HEK293 (cell line): ENCODE results near the gene PRICKLE1.

ENCODE experiments used
- GLIS2 ChIP-seq: fragments of 450-650 bp; formaldehyde crosslinking; IDR thresholded peaks from 2 replicates; pipeline ENCODE4 v1.5.1; 2016; ENCODE audit warnings: missing biosample characterization, missing genetic modification characterization
- KLF7 ChIP-seq: fragments of 450-650 bp; formaldehyde crosslinking; IDR thresholded peaks from 2 replicates; pipeline ENCODE4 v1.5.1; 2016; ENCODE audit warnings: missing biosample characterization, missing genetic modification characterization, borderline replicate concordance
- MZF1 ChIP-seq: fragments of 450-650 bp; formaldehyde crosslinking; IDR thresholded peaks from 2 replicates; pipeline ENCODE4 v1.5.1; 2017; ENCODE audit warnings: missing biosample characterization, missing genetic modification characterization, borderline replicate concordance
- OSR2 ChIP-seq: fragments of 450-650 bp; formaldehyde crosslinking; IDR thresholded peaks from 2 replicates; pipeline ENCODE4 v1.5.1; 2016; ENCODE audit warnings: missing biosample characterization, missing genetic modification characterization
- PRDM10 ChIP-seq: fragments of 450-650 bp; formaldehyde crosslinking; IDR thresholded peaks from 2 replicates; pipeline ENCODE4 v1.5.1; 2016; ENCODE audit warnings: missing biosample characterization, missing genetic modification characterization
- SCRT2 ChIP-seq: fragments of 450-650 bp; formaldehyde crosslinking; IDR thresholded peaks from 2 replicates; pipeline ENCODE4 v1.5.1; 2016; ENCODE audit warnings: missing biosample characterization, missing genetic modification characterization
- SP2 ChIP-seq: fragments of 450-650 bp; formaldehyde crosslinking; IDR thresholded peaks from 2 replicates; pipeline ENCODE4 v1.5.1; 2016; ENCODE audit warnings: missing biosample characterization, missing genetic modification characterization
- ZBTB7A ChIP-seq: fragments of 450-650 bp; formaldehyde crosslinking; IDR thresholded peaks from 2 replicates; pipeline ENCODE4 v1.5.1; 2016; ENCODE audit warnings: low read depth, missing biosample characterization, missing genetic modification characterization
- ZNF10 ChIP-seq: fragments of 450-650 bp; formaldehyde crosslinking; IDR thresholded peaks from 2 replicates; pipeline ENCODE4 v1.5.1; 2017; ENCODE audit warnings: missing biosample characterization, missing genetic modification characterization
- ZNF146 ChIP-seq: fragments of 450-650 bp; formaldehyde crosslinking; IDR thresholded peaks from 2 replicates; pipeline ENCODE4 v1.5.1; 2016; ENCODE audit warnings: missing biosample characterization, missing genetic modification characterization
- ZNF175 ChIP-seq: fragments of 450-650 bp; formaldehyde crosslinking; IDR thresholded peaks from 2 replicates; pipeline ENCODE4 v1.5.1; 2016; ENCODE audit warnings: missing biosample characterization, missing genetic modification characterization
- ZNF184 ChIP-seq: fragments of 450-650 bp; IDR thresholded peaks from 2 replicates; pipeline ENCODE4 v1.5.1; 2018; ENCODE audit warnings: missing biosample characterization, mild to moderate bottlenecking, missing genetic modification characterization
- ZNF19 ChIP-seq: fragments of 450-650 bp; formaldehyde crosslinking; IDR thresholded peaks from 2 replicates; pipeline ENCODE4; 2016; ENCODE audit warnings: missing biosample characterization, missing genetic modification characterization, low read depth
- ZNF2 ChIP-seq: fragments of 450-650 bp; formaldehyde crosslinking; IDR thresholded peaks from 2 replicates; pipeline ENCODE4 v1.5.1; 2016; ENCODE audit warnings: missing biosample characterization, missing genetic modification characterization
- ZNF211 ChIP-seq: fragments of 450-650 bp; formaldehyde crosslinking; IDR thresholded peaks from 2 replicates; pipeline ENCODE4 v1.5.1; 2016; ENCODE audit warnings: low read depth, missing biosample characterization, missing genetic modification characterization
- ZNF266 ChIP-seq: fragments of 450-650 bp; formaldehyde crosslinking; IDR thresholded peaks from 2 replicates; pipeline ENCODE4 v1.5.1; 2016; ENCODE audit warnings: missing biosample characterization, missing genetic modification characterization, low read depth
- ZNF335 ChIP-seq: fragments of 450-650 bp; formaldehyde crosslinking; conservative IDR thresholded peaks from 2 replicates; pipeline ENCODE4 v1.5.1; 2016; ENCODE audit warnings: missing biosample characterization, missing genetic modification characterization
- ZNF354C ChIP-seq: fragments of 450-650 bp; formaldehyde crosslinking; IDR thresholded peaks from 2 replicates; pipeline ENCODE4 v1.5.1; 2016; ENCODE audit warnings: missing biosample characterization, missing genetic modification characterization, low read depth, borderline replicate concordance
- ZNF426 ChIP-seq: fragments of 450-650 bp; formaldehyde crosslinking; IDR thresholded peaks from 2 replicates; pipeline ENCODE4 v1.5.1; 2017; ENCODE audit warnings: missing biosample characterization, missing genetic modification characterization, mild to moderate bottlenecking, inconsistent platforms, moderate library complexity
- ZNF514 ChIP-seq: fragments of 450-650 bp; formaldehyde crosslinking; IDR thresholded peaks from 2 replicates; pipeline ENCODE4 v1.5.1; 2016; ENCODE audit warnings: missing biosample characterization, missing genetic modification characterization
- ZNF518A ChIP-seq: fragments of 450-650 bp; formaldehyde crosslinking; conservative IDR thresholded peaks from 2 replicates; pipeline ENCODE4 v1.5.1; 2016; ENCODE audit warnings: low read depth, missing biosample characterization, missing genetic modification characterization
- ZNF529 ChIP-seq: fragments of 450-650 bp; formaldehyde crosslinking; IDR thresholded peaks from 2 replicates; pipeline ENCODE4 v1.5.1; 2017; ENCODE audit warnings: missing genetic modification characterization, missing biosample characterization; ENCODE audit not compliant: insufficient replicate concordance
- ZNF558 ChIP-seq: fragments of 450-650 bp; formaldehyde crosslinking; IDR thresholded peaks from 2 replicates; pipeline ENCODE4 v1.5.1; 2016; ENCODE audit warnings: missing biosample characterization, missing genetic modification characterization
- ZNF600 ChIP-seq: fragments of 450-650 bp; formaldehyde crosslinking; IDR thresholded peaks from 2 replicates; pipeline ENCODE4 v1.5.1; 2016; ENCODE audit warnings: missing biosample characterization, missing genetic modification characterization
- ZNF623 ChIP-seq: fragments of 450-650 bp; formaldehyde crosslinking; IDR thresholded peaks from 2 replicates; pipeline ENCODE4 v1.5.1; 2016; ENCODE audit warnings: missing biosample characterization, missing genetic modification characterization
- ZNF624 ChIP-seq: fragments of 450-650 bp; formaldehyde crosslinking; IDR thresholded peaks from 2 replicates; pipeline ENCODE4 v1.5.1; 2017; ENCODE audit warnings: missing biosample characterization, missing genetic modification characterization
- ZNF658 ChIP-seq: fragments of 450-650 bp; formaldehyde crosslinking; IDR thresholded peaks from 2 replicates; pipeline ENCODE4; 2016; ENCODE audit warnings: missing biosample characterization, missing genetic modification characterization
- ZNF664 ChIP-seq: fragments of 450-650 bp; formaldehyde crosslinking; IDR thresholded peaks from 2 replicates; pipeline ENCODE4 v1.5.1; 2016; ENCODE audit warnings: missing biosample characterization, missing genetic modification characterization
- ZNF76 ChIP-seq: fragments of 450-650 bp; formaldehyde crosslinking; IDR thresholded peaks from 2 replicates; pipeline ENCODE4; 2016; ENCODE audit warnings: low read depth, missing biosample characterization, missing genetic modification characterization, borderline replicate concordance
- ZNF791 ChIP-seq: fragments of 450-650 bp; formaldehyde crosslinking; IDR thresholded peaks from 2 replicates; pipeline ENCODE4 v1.5.1; 2016; ENCODE audit warnings: missing biosample characterization, missing genetic modification characterization
- ZNF830 ChIP-seq: fragments of 450-650 bp; IDR thresholded peaks from 2 replicates; pipeline ENCODE4 v1.5.0; 2018; ENCODE audit warnings: missing biosample characterization, missing genetic modification characterization, low read depth, mild to moderate bottlenecking, moderate library complexity
- TF ChIP-seq, protein P1 (sequence below): fragments of 450-650 bp; formaldehyde crosslinking; IDR thresholded peaks from 2 replicates; pipeline ENCODE4 v1.5.1; 2016; ENCODE audit warnings: missing biosample characterization, missing genetic modification characterization

PRICKLE1 gene

DNA sequence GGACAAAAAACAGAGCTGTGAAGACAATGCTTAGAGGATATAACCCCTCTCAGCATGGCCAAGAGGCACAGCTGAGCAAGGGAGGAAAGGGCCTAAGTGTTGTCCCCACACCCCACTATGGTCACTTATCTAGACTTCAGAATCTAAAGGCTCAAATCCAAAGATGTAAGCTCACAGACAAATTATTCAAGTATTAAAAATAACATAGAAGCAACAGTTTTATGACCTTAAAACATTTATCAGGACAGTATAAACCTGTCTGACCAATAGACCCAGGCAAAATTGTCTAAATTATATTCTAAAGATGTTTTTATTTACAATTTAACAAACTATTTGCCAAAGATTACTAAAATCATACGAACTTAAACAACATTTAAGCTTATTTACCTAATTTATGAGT lies 28.1 kb upstream of the PRICKLE1 start (continued):
- TF ChIP-seq ZNF624 (no peak), ZNF830 (tag by site-specific recombination) (no peak), ZNF76 (tag by site-specific recombination) (no peak), KLF7 (tag by site-specific recombination) (no peak), ZNF2 (tag by site-specific recombination) (no peak), ZNF211 (no peak), ZNF335 (tag by site-specific recombination) (no peak), ZNF184 (tag by site-specific recombination) (no peak), SP2 (tag by site-specific recombination) (no peak), ZBTB7A (tag by site-specific recombination) (no peak), SCRT2 (tag by site-specific recombination) (peak; percentile 90), ZNF146 (tag by site-specific recombination) (no peak), ZNF623 (tag by site-specific recombination) (no peak), ZNF514 (tag by site-specific recombination) (no peak), ZNF426 (tag by site-specific recombination) (no peak), ZNF10 (tag by site-specific recombination) (no peak), ZNF19 (0 out of 2 replicates have a peak, but pooled peaks have one; percentile 28), ZNF354C (tag by site-specific recombination) (no peak), ZNF791 (no peak), ZNF558 (tag by site-specific recombination) (no peak), GLIS2 (tag by site-specific recombination) (no peak), OSR2 (no peak), ZNF600 (tag by site-specific recombination) (no peak), ZNF529 (tag by site-specific recombination) (peak; percentile 73), ZNF518A (no peak), ZNF658 (tag by site-specific recombination) (no peak), ZNF266 (tag by site-specific recombination) (no peak), MZF1 (tag by site-specific recombination) (no peak), ZNF664 (tag by site-specific recombination) (no peak), PRDM10 (no peak), ZNF175 (no peak)
- TF ChIP-seq, protein P1, sequence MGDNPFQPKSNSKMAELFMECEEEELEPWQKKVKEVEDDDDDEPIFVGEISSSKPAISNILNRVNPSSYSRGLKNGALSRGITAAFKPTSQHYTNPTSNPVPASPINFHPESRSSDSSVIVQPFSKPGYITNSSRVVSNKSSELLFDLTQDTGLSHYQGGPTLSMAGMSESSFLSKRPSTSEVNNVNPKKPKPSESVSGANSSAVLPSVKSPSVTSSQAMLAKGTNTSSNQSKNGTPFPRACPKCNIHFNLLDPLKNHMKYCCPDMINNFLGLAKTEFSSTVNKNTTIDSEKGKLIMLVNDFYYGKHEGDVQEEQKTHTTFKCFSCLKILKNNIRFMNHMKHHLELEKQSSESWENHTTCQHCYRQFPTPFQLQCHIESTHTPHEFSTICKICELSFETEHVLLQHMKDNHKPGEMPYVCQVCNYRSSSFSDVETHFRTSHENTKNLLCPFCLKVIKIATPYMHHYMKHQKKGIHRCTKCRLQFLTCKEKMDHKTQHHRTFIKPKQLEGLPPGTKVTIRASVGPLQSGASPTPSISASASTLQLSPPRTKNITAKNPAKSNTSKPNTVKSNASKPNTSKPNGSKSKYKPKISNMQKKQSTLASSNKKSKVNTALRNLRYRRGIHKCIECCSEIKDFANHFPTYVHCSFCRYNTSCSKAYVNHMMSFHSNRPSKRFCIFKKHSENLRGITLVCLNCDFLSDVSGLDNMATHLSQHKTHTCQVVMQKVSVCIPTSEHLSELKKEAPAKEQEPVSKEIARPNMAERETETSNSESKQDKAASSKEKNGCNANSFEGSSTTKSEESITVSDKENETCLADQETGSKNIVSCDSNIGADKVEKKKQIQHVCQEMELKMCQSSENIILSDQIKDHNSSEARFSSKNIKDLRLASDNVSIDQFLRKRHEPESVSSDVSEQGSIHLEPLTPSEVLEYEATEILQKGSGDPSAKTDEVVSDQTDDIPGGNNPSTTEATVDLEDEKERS (tag by site-specific recombination), result no peak
